ENCODE measurements around the gene GPR35.

The GPR35 gene

GRCh38 chr2:240624950-240625621 lies at the start of gene GPR35:
GPR35 (plus strand) TSS chr2:240625480; CDS start chr2:240629953, 4,473 bp downstream.
- peak; percentile 89 for DNase-seq

GRCh38 chr2:240576036-240576435 lies 49.2 kb upstream of the GPR35 start:
- DNase-seq, result no peak

GRCh38 chr2:240576436-240577205 lies 48.7 kb upstream of the GPR35 start:
- no peak for DNase-seq

- DNase-seq, result no peak
Measured at GRCh38 chr2:240577281-240578109, 47.8 kb upstream of the GPR35 start.

- DNase-seq, result no peak
Measured at GRCh38 chr2:240578110-240578450, 47.2 kb upstream of the GPR35 start.

GRCh38 chr2:240578488-240578887 lies 46.8 kb upstream of the GPR35 start:
- no peak for DNase-seq

- no peak for DNase-seq
Measured at GRCh38 chr2:240579071-240579762, 46.1 kb upstream of the GPR35 start.

- peak; percentile 84 for DNase-seq
Measured at GRCh38 chr2:240579771-240580614, 45.3 kb upstream of the GPR35 start.

GRCh38 chr2:240581811-240582210 lies 43.5 kb upstream of the GPR35 start:
- DNase-seq, result no peak

- DNase-seq, result no peak
Measured at GRCh38 chr2:240582781-240583180, 42.5 kb upstream of the GPR35 start.

GRCh38 chr2:240583774-240584173 lies 41.5 kb upstream of the GPR35 start:
- no peak for DNase-seq

GRCh38 chr2:240584486-240585031 lies 40.7 kb upstream of the GPR35 start:
- no peak for DNase-seq

- no peak for DNase-seq
Measured at GRCh38 chr2:240585101-240585500, 40.2 kb upstream of the GPR35 start.

GRCh38 chr2:240585681-240586197 lies 39.5 kb upstream of the GPR35 start:
- no peak for DNase-seq

GRCh38 chr2:240586198-240586918 lies 38.9 kb upstream of the GPR35 start, which contains the start of gene CAPN10:
CAPN10 (plus strand) TSS chr2:240586734; CDS start chr2:240586912, 178 bp downstream.
- DNase-seq, result peak; percentile 97

- DNase-seq, result peak; percentile 75
Measured at GRCh38 chr2:240586919-240587800, 38.1 kb upstream of the GPR35 start.

GRCh38 chr2:240588006-240588655 lies 37.1 kb upstream of the GPR35 start:
- DNase-seq, result no peak

- DNase-seq, result no peak
Measured at GRCh38 chr2:240588669-240589068, 36.6 kb upstream of the GPR35 start.

GRCh38 chr2:240589375-240589774 lies 35.9 kb upstream of the GPR35 start:
- DNase-seq, result no peak

Measured in activated CD8-positive, alpha-beta memory T cell treated with anti-CD3 and anti-CD28 coated beads, Interleukin-2, amount 50 U/mL, for 48 hours (primary cell).